OCI-LY7 (cell line): ENCODE measurements around the gene KLHL22.

ENCODE experiments used
- EZH2phosphoT487 ChIP-seq: fragments of 200-600 bp; sonication (generic); IDR thresholded peaks from 2 replicates; pipeline ENCODE4 v1.6.1; 2018; ENCODE audit warnings: low read depth, borderline replicate concordance, mild to moderate bottlenecking, mixed run types, antibody characterized with exemption, low read length, moderate library complexity, mixed read lengths
- TF ChIP-seq, protein P1 (sequence below): fragments of 200-600 bp; sonication (generic); conservative IDR thresholded peaks from 2 replicates; pipeline ENCODE4 v1.5.1; 2014; ENCODE audit warnings: mild to moderate bottlenecking, antibody characterized with exemption, low read length, moderate library complexity, mixed read lengths

DNA sequence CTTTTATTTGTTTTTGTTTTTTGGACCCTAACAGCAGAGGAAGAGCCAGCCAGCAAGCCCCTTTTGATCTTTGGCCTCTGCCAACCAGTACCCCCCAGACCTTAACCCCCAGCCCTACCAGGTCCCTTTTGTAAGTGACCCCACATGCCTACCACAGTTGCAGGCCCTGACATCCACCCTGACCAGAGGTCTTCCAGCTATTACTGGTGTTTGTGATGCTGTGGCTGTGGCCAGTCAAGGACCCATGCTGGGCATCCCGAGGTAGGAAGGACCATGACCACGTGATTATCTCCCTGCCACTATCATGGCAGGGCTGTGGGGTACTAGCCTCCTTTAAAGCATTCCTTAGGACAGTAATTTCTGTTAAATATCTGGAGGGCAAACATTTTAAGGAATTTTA lies 20.8 kb upstream of the KLHL22 start:
- TF ChIP-seq, protein P1, sequence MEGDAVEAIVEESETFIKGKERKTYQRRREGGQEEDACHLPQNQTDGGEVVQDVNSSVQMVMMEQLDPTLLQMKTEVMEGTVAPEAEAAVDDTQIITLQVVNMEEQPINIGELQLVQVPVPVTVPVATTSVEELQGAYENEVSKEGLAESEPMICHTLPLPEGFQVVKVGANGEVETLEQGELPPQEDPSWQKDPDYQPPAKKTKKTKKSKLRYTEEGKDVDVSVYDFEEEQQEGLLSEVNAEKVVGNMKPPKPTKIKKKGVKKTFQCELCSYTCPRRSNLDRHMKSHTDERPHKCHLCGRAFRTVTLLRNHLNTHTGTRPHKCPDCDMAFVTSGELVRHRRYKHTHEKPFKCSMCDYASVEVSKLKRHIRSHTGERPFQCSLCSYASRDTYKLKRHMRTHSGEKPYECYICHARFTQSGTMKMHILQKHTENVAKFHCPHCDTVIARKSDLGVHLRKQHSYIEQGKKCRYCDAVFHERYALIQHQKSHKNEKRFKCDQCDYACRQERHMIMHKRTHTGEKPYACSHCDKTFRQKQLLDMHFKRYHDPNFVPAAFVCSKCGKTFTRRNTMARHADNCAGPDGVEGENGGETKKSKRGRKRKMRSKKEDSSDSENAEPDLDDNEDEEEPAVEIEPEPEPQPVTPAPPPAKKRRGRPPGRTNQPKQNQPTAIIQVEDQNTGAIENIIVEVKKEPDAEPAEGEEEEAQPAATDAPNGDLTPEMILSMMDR, result no peak
- no peak for TF ChIP-seq EZH2phosphoT487
